COLO668 (cell line): ENCODE measurements around the gene PCK1.

Experiments
- DNase-seq: peaks from one replicate; lab custom pipeline; 2025; ENCODE audit not compliant: unreplicated experiment; lab: John Stamatoyannopoulos, UW

Gene PCK1

DNA sequence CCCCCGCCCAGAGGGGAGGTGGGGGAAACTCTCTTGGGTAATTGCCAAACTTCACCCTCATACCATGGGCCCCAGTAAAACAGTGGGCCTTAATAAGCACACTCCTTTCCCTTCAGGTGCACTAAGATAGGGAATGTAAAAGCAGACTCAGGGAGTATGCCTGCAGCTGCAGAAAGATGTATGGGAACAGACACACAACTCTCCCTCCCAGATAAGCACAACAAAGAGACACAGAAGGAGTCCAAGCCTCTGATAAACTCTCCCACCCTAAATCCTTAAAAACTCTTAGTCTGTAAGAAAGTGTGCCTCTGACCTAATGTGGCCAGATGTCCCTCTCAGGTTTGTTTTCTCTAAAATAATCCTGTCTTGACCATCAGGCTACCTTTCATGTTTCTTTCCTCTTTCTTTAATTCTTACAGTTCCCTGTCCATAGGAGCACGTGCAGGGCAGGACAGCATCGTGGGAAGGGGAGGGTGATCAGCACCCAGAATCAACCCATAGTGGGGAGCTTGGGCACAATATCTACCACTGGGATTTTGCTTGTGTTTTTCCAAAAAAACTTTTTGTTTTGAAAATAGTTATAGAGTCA lies 24.7 kb upstream of the PCK1 start:
- no peak for DNase-seq

DNA sequence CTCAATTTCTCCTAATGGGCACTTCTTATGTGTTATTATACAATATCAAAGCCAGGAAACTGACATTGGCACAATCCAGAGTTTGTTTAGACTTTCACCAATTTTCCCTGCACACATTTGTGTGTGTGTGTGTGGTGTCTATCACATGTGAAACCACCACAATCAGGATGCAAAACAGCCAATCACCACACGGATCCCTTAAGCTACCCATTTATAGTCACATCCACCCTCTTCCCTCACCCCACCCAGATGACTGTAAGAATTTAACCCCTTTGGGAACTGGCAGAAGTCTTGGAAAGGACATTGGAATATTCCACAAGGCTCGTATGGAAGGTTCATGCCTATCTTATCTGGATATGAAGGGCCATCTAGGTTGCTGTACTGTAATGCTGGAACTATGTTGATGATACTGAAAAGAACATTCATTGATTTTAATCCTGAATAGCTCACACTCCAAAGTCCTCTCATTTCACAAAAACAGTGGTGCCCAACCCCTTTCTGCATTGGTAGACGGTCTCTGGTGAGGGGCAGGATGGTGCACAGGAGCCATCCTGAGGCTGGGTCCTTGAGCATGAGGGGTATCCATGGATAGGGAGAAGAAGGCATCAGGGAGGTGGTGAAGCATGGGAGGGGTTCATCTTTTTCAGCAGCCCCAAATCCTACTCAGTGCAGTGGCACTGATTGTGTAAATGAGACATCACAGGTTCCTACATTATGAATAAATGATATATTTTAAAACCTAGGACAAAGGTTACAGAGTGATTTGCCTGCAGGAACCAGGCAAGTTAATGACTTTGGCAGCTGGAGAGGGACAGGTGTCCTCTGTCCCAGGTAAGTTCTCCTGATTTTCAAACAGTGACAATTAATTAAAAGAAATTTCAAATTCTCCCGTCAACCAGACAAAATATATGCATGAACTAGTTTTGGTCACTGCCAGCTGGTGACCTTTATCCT lies 23.9 kb upstream of the PCK1 start:
- no peak for DNase-seq

DNA sequence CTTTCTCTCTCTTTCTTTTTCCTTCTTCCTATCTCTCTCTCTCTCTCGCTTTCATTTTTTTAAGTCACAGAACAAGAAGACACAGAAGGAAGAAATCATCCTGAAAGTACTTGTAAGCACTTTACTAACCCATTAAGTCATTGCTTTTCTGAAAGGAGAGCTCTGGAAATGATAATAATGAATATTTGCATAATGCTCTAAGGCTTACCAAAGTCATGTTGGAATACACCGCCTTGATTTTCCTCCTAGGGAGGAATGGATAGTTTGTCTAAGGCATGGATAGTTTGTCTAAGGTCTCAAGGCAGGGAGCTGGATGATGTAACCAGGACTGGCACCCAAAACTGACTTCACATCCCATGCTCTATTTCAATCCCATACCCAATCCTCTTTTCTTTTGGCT lies 23.1 kb upstream of the PCK1 start:
- no peak for DNase-seq

DNA sequence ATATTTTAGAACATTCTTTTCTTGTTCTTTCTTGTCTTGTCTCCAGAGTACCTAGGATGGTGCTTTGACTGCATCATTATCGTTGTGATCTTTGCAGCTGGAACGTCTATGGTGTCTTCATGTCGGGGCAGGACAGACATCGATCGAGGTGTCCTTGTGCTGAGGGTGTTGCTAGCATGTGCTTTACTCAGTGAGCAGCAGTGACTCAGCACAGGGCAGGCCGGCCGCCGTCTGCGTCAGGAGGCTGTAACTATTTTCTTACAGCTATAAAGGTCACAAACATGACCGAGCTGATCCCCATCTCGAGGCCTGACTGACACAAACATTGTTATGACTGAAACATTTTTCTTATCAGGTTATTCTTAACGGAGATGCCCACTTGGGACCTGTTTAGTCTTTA lies 21.0 kb upstream of the PCK1 start:
- no peak for DNase-seq

GRCh38 chr20:57540890-57541580 lies 19.9 kb upstream of the PCK1 start:
- DNase-seq = no peak

DNA sequence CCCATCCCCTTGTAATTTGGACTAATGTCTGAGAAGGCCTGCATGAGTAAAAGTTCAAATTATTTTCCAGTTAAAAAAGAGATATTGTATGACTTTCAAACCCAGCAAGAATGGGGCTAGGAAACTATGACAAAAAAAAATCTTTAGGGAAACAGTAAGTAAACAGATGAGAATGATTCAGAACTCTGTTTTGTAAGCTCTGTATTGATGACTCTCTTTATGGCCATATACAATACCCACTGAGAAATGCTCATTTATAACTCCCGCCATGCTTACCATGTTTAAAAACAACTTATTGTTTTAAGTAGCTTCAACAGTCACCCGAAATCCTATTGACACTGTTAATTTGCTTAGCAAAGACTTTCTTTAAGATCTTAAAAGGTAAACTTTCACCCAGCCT lies 17.2 kb upstream of the PCK1 start:
- no peak for DNase-seq

DNA sequence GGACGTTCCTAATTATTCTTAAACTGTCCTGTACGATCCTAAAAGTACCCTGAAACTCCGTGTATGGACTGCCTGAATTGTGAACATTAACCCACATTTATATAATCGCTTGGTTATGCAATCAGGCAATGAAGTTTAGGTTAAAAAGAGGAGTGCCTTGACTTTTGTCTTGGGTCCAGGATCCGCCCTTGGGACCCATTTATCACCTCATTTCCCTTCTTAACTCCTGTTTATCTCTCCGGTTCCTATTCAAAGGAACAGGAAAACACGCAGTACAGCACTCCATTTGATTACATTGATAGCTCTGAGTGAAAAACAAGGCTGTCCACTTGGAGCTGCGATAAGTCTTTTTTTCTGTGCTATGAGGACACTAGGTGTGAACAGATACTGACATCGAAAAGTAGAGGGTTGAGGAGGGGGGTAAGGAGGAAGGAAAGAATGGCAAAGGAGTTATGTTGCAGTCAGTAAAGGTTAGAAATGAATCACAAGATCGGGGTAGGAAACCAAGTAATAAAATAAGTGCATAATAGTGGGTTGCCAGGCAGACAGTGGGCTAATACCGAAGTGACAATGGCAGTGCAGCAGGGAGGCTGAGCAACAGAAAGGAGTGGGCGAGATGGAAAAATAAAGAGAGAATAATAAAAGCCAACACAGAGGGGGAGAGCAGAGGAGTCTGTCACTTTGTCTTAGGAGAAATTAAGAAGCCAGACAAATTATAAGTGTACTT lies 15.9 kb upstream of the PCK1 start:
- no peak for DNase-seq

DNA sequence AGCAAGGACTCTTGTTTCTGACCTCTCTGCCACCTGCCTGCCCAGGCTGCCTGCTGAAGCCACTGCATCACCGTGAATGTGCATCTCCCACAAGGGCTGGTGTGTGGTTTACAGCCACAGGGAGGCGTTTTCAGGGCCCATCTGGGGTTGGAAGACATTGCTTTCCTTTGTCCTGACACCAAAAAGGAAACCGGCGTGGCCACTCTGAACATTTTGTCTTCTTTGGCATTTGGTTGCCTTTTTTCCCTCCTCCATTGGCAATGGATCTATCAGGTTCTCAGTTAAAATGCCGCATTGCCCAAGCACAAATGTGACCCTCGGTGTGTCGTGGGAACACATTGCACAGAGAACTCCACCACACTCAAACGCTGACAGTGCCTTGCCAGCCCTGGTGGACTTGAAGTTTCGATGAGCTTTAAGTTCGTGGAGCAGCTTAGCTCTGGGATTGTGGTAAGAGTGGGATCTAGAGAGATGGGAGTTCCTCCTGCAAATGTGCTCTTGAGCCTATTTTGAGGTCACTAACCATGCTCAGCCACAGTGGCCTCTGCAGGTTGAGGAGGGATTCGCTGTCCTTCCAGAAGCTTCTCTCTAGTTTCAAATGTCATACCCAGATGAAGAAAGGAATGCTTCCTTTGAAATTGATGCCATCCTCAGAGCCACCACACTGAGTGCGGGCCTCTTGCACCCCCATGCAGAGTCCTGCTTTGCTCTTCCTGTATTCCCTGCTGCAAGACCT lies 14.8 kb upstream of the PCK1 start:
- no peak for DNase-seq

- DNase-seq = no peak
These were observed 13.8 kb upstream of the PCK1 start for GRCh38 chr20:57546956-57547649.

- DNase-seq = peak; percentile 19
These were observed 12.5 kb upstream of the PCK1 start for GRCh38 chr20:57548177-57549058.

DNA sequence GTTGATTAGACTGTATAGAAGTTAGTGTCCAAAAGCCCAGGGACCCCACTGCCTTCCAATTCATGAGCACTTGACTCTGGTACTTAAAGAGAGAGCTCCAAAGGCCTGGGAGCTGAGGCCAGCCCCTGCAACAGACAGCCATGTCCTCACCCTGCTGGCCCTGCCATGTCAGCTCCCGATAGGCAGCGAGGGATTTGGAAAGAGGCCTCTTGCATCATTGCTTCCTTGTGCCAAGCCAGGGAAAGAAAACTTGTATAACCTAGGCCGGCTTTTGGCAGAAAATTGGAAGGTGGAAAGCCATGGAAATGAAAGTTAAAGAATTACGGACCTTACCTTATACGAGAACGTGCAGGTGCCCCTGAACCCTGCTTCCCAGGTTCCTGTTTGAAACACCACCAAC lies 8.4 kb upstream of the PCK1 start:
- DNase-seq = no peak

DNA sequence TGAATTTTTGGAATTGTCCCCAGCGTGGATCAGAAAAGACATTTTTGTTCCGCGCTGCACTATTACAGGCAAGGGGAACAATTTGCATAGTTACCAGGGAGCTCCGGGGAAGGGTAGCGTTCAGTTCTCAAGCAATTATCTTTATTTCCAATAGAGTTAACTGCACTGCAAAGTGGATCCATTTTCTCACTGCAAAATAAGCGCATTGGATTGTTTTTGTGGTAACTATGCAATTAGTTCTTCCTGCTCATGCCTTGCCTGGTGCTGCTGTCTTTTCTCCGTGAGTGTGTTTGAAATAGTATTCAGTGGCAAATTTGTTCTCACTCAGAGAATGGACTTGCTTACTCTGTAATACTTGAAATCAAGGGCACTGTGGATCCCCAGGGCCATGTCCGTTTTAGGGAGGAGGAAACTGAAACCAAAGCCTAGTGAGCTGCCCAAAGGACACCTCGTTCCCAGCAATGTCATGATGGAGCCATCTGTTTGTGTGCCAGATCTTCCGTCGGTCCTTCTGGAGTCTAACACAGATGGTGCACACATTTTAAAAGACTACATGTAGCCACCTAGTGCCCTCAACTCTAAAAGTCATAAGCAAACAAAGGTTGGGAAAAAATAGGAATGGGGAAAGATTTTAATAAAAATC lies 7.4 kb upstream of the PCK1 start:
- DNase-seq = no peak

GRCh38 chr20:57555457-57556184 lies 5.3 kb upstream of the PCK1 start:
- no peak for DNase-seq

DNA sequence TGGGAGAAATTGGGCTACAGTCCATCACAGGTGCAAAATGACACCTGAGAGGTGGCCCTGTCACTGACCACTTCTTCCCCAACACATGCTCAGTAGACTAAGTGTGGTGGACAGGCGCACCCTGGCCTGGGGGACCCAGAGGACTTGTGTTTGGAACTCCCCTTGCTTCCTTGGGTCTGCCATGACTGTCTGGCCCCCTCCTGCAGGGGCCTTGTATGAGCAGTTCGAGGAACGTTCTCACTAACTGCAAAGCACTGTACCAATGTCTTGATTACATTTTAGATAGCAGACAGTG lies 4.0 kb upstream of the PCK1 start:
- DNase-seq = no peak

DNA sequence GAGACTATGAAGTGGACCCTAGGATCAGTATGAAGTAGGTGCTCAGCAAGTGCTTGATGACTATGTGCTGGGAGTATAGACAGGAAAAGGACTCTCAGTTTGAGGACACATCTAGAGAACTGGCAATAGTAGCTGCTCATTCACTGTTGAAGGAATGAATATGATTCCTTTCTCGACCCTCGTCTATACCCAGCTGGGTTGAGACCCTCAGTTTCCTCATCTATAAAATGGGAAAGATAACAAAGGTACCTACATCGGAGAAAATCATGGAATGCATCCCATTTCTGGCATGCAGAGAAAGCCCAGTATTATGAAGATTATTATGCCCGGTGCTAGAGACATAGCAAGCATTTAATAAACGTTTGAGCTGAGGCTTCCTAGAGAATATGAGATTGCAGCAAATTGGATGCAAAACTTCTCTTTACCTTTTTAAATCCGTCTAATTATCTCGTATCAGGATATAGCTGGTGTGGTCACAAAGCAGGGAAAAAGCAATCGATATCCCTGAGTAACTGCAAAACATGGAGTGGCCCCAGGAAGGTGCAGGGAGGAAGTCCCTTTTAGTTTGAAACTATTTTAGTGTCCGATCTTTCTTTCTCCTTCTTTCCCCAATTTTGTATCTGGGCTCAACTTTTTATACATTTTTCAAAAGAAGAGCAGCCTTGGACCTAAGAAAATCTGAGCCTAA lies 2.8 kb upstream of the PCK1 start:
- no peak for DNase-seq

- DNase-seq = no peak
These were observed 2.2 kb upstream of the PCK1 start for GRCh38 chr20:57558614-57559288.

DNA sequence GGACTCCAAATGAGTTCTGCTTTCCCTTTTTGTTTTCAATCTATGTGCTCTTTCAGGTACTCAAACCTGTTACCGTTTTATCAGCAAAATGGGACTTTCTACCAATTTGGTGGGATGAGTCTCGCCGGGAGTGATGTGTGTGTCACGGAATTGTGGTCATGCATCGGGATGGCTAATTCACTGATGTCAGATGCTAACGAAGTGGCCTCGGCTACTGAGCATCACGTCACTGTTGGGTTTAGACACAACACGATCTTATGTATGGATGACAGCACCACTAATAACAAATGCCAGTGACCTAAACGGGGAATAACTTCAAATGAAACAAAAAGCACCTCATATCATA lies 1.6 kb upstream of the PCK1 start:
- no peak for DNase-seq
